Spleen (tissue), 7 donors: ENCODE data around the gene ANKS3.
A peak's percentile ranks its signal among the peaks of the same experiment; 100 is the strongest.

Source experiments
- POLR2A ChIP-seq, 3 donors: fragments of 450-650 bp; IDR thresholded peaks; one replicate each; pipeline ENCODE4 v1.5.1; 2017; ENCODE audit warnings: antibody characterized with exemption in 3 of 3, mild to moderate bottlenecking in 1 of 3
- TF ChIP-seq, protein P1 (sequence below), 11 experiments: fragments of 200-600 bp in 7 of 11; fragments of 450-650 bp in 4 of 11; sonication (generic) in 4 of 11; IDR thresholded peaks in 8 of 11; conservative IDR thresholded peaks in 3 of 11; 1 replicate in 7 of 11; 2 replicates in 4 of 11; pipeline versions ENCODE4 v1.4.0 to v1.8.0; 2016 to 2021; ENCODE audit warnings: antibody characterized with exemption in 11 of 11, inconsistent platforms in 4 of 11, mild to moderate bottlenecking in 1 of 11
- donor health status: DM: no; HTN: no; CAD: no; lungs with moderate emphysema.
- donor health status: DM: no; HTN: no; CAD: no.
- donor health status: DM: no; HTN: no; CAD: no.

DNA sequence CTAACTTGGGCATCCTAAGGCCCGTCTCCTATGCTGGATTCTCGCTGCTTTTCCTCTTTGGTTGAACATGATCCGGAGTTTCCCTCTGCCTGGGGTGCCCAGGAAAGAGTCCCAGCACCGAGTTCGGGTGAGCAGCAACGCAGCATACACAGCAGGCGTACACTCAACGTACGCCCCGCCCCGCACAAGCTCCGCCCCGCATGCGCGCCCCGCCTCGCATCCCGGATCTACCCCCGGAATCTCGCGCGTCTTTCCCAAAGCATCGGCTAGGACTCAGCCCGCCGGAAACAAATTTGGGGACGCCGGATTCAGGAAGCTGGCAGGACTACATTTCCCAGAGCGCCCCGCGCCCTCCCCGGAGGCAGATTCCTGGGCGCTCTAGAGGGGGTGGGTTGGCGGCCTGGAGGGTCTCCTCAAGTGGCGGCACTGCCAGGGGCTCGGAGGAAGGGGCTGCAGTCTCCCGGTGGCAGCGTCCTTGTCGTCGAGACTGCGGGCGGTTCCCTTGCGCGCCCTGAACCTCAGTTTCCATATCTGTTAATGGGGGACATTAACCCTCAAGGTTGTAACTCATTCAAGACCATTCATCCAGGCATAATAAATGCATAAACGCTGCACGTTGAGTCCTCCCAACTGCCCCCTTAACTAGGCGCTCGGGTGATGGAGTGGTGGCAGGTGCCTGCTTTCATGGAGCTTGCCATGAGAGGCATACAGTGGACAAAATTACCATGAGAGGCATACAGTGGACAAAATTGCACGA is 34.7 kb upstream of the ANKS3 start:
- TF ChIP-seq, protein P1, sequence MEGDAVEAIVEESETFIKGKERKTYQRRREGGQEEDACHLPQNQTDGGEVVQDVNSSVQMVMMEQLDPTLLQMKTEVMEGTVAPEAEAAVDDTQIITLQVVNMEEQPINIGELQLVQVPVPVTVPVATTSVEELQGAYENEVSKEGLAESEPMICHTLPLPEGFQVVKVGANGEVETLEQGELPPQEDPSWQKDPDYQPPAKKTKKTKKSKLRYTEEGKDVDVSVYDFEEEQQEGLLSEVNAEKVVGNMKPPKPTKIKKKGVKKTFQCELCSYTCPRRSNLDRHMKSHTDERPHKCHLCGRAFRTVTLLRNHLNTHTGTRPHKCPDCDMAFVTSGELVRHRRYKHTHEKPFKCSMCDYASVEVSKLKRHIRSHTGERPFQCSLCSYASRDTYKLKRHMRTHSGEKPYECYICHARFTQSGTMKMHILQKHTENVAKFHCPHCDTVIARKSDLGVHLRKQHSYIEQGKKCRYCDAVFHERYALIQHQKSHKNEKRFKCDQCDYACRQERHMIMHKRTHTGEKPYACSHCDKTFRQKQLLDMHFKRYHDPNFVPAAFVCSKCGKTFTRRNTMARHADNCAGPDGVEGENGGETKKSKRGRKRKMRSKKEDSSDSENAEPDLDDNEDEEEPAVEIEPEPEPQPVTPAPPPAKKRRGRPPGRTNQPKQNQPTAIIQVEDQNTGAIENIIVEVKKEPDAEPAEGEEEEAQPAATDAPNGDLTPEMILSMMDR (IDR thresholded peaks at IDR 0.05 in 8 of 11, conservative IDR thresholded peaks at IDR 0.05 in 3 of 11), result peak in 1 of 11 experiments; percentile 25
- peak in 1 of 3 donors; percentile 54 for TF ChIP-seq POLR2A (IDR thresholded peaks at IDR 0.05)
